DND-41 (cell line): ENCODE data around the gene LGALS3BP.

Experiments
- ATAC-seq: fragments of 200-7000 bp; cut with Tn5 transposase; 3 replicates; pipeline ENCODE4 v1.9.1; 2021; ENCODE audit warnings: low read depth; ENCODE audit not compliant: insufficient read depth
- DNase-seq: peaks from one replicate; pipeline ENCODE4 v3.0.0-alpha.2; 2020
- H2AFZ ChIP-seq: 2 replicates; pipeline ENCODE4 v1.6.0; 2012; ENCODE audit warnings: low read depth, low read length
- H3K27ac ChIP-seq: 2 replicates; pipeline ENCODE4 v1.5.1; 2012; ENCODE audit warnings: low read length, inconsistent platforms
- H3K27me3 ChIP-seq: fragments of 200-600 bp; sonication (generic); 2 replicates; pipeline ENCODE4 v1.6.0; 2012; ENCODE audit warnings: low read length, mild to moderate bottlenecking, inconsistent platforms; ENCODE audit not compliant: insufficient read depth, poor library complexity
- H3K36me3 ChIP-seq: 2 replicates; pipeline ENCODE4 v1.5.1; 2012; ENCODE audit warnings: low read length, inconsistent platforms; ENCODE audit not compliant: insufficient read depth
- H3K4me1 ChIP-seq: 2 replicates; pipeline ENCODE4 v1.5.1; 2012; ENCODE audit warnings: mild to moderate bottlenecking, low read length; ENCODE audit not compliant: insufficient read depth
- H3K4me2 ChIP-seq: 2 replicates; pipeline ENCODE4 v1.6.0; 2012; ENCODE audit warnings: mild to moderate bottlenecking, moderate library complexity, low read length, inconsistent platforms; ENCODE audit not compliant: insufficient read depth
- H3K4me3 ChIP-seq, 2 experiments: fragments of 200-600 bp in 1 of 2; shearing (Covaris generic) in 1 of 2; 2 replicates each; pipeline ENCODE4 v1.5.1; 2012 to 2016; ENCODE audit warnings: inconsistent platforms in 2 of 2, low read length in 2 of 2, mild to moderate bottlenecking in 2 of 2, low read depth in 1 of 2, moderate library complexity in 1 of 2
- H3K79me2 ChIP-seq: 2 replicates; pipeline ENCODE4 v1.6.0; 2012; ENCODE audit warnings: low read length, inconsistent platforms; ENCODE audit not compliant: insufficient read depth
- H3K9ac ChIP-seq: 2 replicates; pipeline ENCODE4 v1.6.0; 2012; ENCODE audit warnings: low read depth, mild to moderate bottlenecking, inconsistent platforms, low read length, moderate library complexity
- H3K9me3 ChIP-seq: 2 replicates; pipeline ENCODE4 v1.5.1; 2012; ENCODE audit warnings: low read length, moderate library complexity, mild to moderate bottlenecking, inconsistent platforms; ENCODE audit not compliant: insufficient read depth, severe bottlenecking
- H4K20me1 ChIP-seq: 2 replicates; pipeline ENCODE4 v1.6.0; 2012; ENCODE audit warnings: low read length; ENCODE audit not compliant: insufficient read depth
- EZH2 ChIP-seq: IDR thresholded peaks from 3 replicates; pipeline ENCODE4 v1.6.1; 2012; ENCODE audit warnings: borderline replicate concordance, low read depth, mild to moderate bottlenecking, moderate library complexity, low read length, inconsistent platforms; ENCODE audit not compliant: severe bottlenecking
- TF ChIP-seq, protein P1 (sequence below): IDR thresholded peaks from 2 replicates; pipeline ENCODE4 v1.5.1; 2012; ENCODE audit warnings: borderline replicate concordance, low read length, moderate library complexity, mild to moderate bottlenecking; ENCODE audit not compliant: poor library complexity, severe bottlenecking; ENCODE audit errors: extremely low read depth

LGALS3BP gene

DNA sequence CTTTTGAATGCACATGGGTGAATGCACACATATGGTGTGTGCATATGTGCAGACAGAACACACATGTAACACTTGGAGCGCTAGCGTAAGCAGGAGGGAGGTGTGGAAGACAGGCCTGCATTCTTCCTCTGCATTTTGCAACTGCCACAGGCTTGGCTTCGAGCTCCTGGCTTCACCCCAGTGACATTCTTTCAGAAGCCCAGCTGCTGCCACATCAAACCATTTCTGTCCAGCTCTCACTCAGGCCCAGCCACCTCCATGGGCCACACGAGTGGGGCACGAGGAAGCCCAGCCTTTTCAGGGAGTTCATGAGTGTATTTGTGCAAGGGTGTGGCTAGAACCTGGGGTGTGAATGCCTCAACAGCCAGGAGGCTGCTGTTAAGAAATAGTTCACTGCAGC, 18.8 kb downstream of the LGALS3BP start:
- Histone ChIP-seq H2AFZ (no peak overlapping the region), H3K27ac (no peak overlapping the region), H4K20me1 (no peaks in the 10 kb centered on the region; the same call in 1 of the 2 replicates)

DNA sequence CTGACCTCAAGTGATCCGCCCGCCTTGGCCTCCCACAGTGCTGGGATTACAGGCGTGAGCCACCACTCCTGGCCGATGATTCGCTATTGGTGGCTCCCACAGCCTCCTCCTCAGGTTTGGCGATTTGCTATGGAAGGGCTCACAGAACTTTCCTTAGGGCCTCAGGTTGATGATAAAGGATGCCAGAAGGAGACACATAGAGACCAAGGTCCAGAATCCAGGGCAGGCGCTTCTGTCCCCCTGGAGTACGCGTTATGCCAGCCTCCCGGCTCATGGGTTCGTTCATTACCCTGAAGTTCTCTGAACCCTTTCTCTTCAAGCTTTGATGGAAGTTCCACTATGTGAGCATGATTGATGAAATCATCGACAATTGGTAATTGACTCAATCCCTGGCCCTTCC, 19.9 kb downstream of the LGALS3BP start:
- DNase-seq, result no peak
- Histone ChIP-seq H3K4me3 (no peak overlapping the region), H4K20me1 (no peaks in the 10 kb centered on the region; the same call in 1 of the 2 replicates), H3K9ac (no peak overlapping the region), H3K4me2 (no peak overlapping the region), H3K4me1 (no peaks in the 10 kb centered on the region), H3K79me2 (no peaks in the 10 kb centered on the region), H2AFZ (no peak overlapping the region), H3K27me3 (peaks cover 3% of the 10 kb centered on the region), H3K27ac (no peak overlapping the region), H3K9me3 (no peaks in the 10 kb centered on the region), H3K36me3 (no peaks in the 10 kb centered on the region)
- ATAC-seq, result no peak
- no peak for TF ChIP-seq EZH2
- TF ChIP-seq, protein P1, sequence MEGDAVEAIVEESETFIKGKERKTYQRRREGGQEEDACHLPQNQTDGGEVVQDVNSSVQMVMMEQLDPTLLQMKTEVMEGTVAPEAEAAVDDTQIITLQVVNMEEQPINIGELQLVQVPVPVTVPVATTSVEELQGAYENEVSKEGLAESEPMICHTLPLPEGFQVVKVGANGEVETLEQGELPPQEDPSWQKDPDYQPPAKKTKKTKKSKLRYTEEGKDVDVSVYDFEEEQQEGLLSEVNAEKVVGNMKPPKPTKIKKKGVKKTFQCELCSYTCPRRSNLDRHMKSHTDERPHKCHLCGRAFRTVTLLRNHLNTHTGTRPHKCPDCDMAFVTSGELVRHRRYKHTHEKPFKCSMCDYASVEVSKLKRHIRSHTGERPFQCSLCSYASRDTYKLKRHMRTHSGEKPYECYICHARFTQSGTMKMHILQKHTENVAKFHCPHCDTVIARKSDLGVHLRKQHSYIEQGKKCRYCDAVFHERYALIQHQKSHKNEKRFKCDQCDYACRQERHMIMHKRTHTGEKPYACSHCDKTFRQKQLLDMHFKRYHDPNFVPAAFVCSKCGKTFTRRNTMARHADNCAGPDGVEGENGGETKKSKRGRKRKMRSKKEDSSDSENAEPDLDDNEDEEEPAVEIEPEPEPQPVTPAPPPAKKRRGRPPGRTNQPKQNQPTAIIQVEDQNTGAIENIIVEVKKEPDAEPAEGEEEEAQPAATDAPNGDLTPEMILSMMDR, result no peak

More for the DNA sequence above, 18.8 kb downstream of the LGALS3BP start:
- no peaks in the 10 kb centered on the region for H3K9me3 ChIP-seq
- ATAC-seq, result no peak
- no peaks in the 10 kb centered on the region for H3K4me1 ChIP-seq
- no peak overlapping the region for H3K4me2 ChIP-seq
- no peak overlapping the region for H3K4me3 ChIP-seq
- no peak for TF ChIP-seq EZH2
- TF ChIP-seq, protein P1, result no peak
- H3K79me2 ChIP-seq, result no peaks in the 10 kb centered on the region
- DNase-seq, result no peak
- H3K27me3 ChIP-seq, result peaks cover 2% of the 10 kb centered on the region
- H3K36me3 ChIP-seq, result no peaks in the 10 kb centered on the region
- no peak overlapping the region for H3K9ac ChIP-seq

DNA sequence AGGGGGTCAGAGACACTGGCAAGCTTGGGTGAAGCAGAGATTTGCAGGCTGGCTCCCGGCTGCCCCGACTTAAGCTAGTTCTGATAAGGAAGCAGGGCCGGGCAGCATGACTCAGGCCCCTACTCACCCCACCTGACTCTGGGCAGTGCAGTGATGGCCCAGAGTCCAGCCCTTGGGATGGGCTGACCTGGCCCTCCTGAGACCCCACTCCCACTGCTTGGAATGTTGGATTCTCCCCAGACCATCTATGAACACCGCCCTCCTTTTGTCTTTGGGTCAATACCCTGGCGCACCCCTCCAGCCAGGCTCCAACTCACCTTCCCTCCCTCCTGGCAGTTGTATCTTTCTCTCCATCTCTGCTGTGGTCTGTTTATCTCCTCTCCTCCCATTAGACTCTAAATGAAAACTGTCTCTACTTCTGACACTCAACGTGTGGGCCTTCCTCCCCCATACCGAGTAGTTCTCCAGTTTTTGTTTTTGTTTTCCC, 21.0 kb downstream of the LGALS3BP start:
- H3K27me3 ChIP-seq, result peaks cover 3% of the 10 kb centered on the region
- H3K79me2 ChIP-seq, result no peaks in the 10 kb centered on the region
- no peaks in the 10 kb centered on the region for H4K20me1 ChIP-seq
- no peaks in the 10 kb centered on the region for H3K36me3 ChIP-seq
- no peaks in the 10 kb centered on the region for H3K4me1 ChIP-seq
- no peaks in the 10 kb centered on the region for H3K9me3 ChIP-seq
- DNase-seq (no peak), ATAC-seq (no peak)
- H3K4me3 ChIP-seq, result no peak overlapping the region
- H3K9ac ChIP-seq, result no peak overlapping the region
- TF ChIP-seq, protein P1, result no peak
- no peak for TF ChIP-seq EZH2
- no peak overlapping the region for H3K4me2 ChIP-seq
- H3K27ac ChIP-seq, result no peak overlapping the region
- H2AFZ ChIP-seq, result no peak overlapping the region

DNA sequence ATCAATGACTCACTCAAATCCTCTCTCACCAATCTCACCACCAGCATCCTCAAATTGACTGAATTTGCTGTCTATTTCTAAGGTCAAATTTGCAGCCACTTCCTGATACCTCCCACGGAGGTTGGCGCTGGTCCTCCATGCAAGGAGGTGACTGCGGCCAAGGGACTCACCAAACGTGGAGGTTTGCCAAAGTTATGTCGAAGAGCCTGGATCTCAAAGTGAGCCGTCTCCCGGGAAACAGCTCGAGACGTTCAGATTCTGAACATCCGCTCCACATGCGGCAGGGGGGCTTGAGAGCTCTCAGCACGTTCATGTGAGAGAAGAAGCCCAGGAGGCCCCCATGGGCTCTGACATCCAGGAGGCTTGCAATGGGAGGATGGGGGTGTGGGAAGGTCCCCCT, 22.6 kb downstream of the LGALS3BP start:
- TF ChIP-seq, protein P1, result no peak
- H2AFZ ChIP-seq, result no peak overlapping the region
- H3K4me2 ChIP-seq, result no peak overlapping the region

More for the DNA sequence above, 22.6 kb downstream of the LGALS3BP start:
- Histone ChIP-seq H3K9me3 (no peaks in the 10 kb centered on the region), H3K4me1 (no peaks in the 10 kb centered on the region), H3K27ac (no peak overlapping the region), H3K36me3 (no peaks in the 10 kb centered on the region), H4K20me1 (no peaks in the 10 kb centered on the region), H3K27me3 (peaks cover 3% of the 10 kb centered on the region), H3K79me2 (no peaks in the 10 kb centered on the region), H3K4me3 (no peak overlapping the region), H3K9ac (no peak overlapping the region)
- ATAC-seq, result no peak
- no peak for DNase-seq
